GM21515 (cell line): ENCODE measurements around the gene POLR3H.

ENCODE experiments used
- ATAC-seq: cut with Tn5 transposase; IDR thresholded peaks from one replicate; pipeline ENCODE4 v1.9.1; 2021; ENCODE audit not compliant: unreplicated experiment

POLR3H gene

GRCh38 chr22:41522813-41523212 lies 21.5 kb downstream of the POLR3H start:
- ATAC-seq = no peak

- no peak for ATAC-seq
Observed at GRCh38 chr22:41521126-41521525, 23.1 kb downstream of the POLR3H start.

GRCh38 chr22:41518048-41518347 lies 26.3 kb downstream of the POLR3H start:
- ATAC-seq = no peak

GRCh38 chr22:41517172-41518047 lies 26.9 kb downstream of the POLR3H start:
- no peak for ATAC-seq

GRCh38 chr22:41516462-41516861 lies 27.8 kb downstream of the POLR3H start:
- no peak for ATAC-seq

- ATAC-seq = no peak
Observed at GRCh38 chr22:41513391-41513790, 30.9 kb downstream of the POLR3H start.

- ATAC-seq = no peak
Observed at GRCh38 chr22:41512421-41513194, 31.7 kb downstream of the POLR3H start.

- ATAC-seq = no peak
Observed at GRCh38 chr22:41511521-41511968, 32.7 kb downstream of the POLR3H start.

- ATAC-seq = no peak
Observed at GRCh38 chr22:41508770-41509170, 35.5 kb downstream of the POLR3H start.

GRCh38 chr22:41507330-41508063 lies 36.8 kb downstream of the POLR3H start:
- ATAC-seq = no peak

- ATAC-seq = no peak
Observed at GRCh38 chr22:41505511-41506220, 38.6 kb downstream of the POLR3H start.

GRCh38 chr22:41504816-41505215 lies 39.5 kb downstream of the POLR3H start:
- no peak for ATAC-seq

GRCh38 chr22:41504397-41504796 lies 39.9 kb downstream of the POLR3H start:
- no peak for ATAC-seq

GRCh38 chr22:41501209-41501608 lies 43.1 kb downstream of the POLR3H start:
- no peak for ATAC-seq

- no peak for ATAC-seq
Observed at GRCh38 chr22:41500303-41500702, 44.0 kb downstream of the POLR3H start.

- no peak for ATAC-seq
Observed at GRCh38 chr22:41499624-41500280, 44.5 kb downstream of the POLR3H start.

- ATAC-seq = no peak
Observed at GRCh38 chr22:41498303-41498835, 45.9 kb downstream of the POLR3H start.

- no peak for ATAC-seq
Observed at GRCh38 chr22:41491374-41492100, 52.7 kb downstream of the POLR3H start.

GRCh38 chr22:41488596-41489385 lies 55.5 kb downstream of the POLR3H start:
- ATAC-seq = no peak
